SK-MEL-5 (cell line): ENCODE data around the gene CHIT1. TPM values are rescaled to one million over a fixed set of nuclear protein-coding genes. Genes with fewer than 3 reads are reported as not detected.
A peak's percentile ranks its signal among the peaks of the same experiment; 100 is the strongest.
"Not testable (repeated sequence)": the region's sequence is repeated elsewhere in the genome, so short reads cannot be mapped to it uniquely, and the experiment has no call there.

Experiments
- DNase-seq: peaks from one replicate; pipeline ENCODE4 v3.0.0-alpha.2; 2016; ENCODE audit warnings: low read depth, low spot score
- in situ Hi-C: cut with HindIII; loops from 2 replicates; pipeline ENCODE4 v1.10.0; 2016; ENCODE audit warnings: low sequenced_read_pairs, high pct_unique_total_duplicates, low pct_unique_long_range_greater_than_20kb
- total RNA-seq: library from RNA; depleted of rRNA; stranded (reverse); fragments of >200 nt; shearing (Covaris generic); gene quantifications from 2 replicates; pipeline ENCODE4 v1.2.3, GENCODE V29; 2014

CHIT1 gene
- total RNA-seq, 1 experiment from 2014 or later = not detected

DNA sequence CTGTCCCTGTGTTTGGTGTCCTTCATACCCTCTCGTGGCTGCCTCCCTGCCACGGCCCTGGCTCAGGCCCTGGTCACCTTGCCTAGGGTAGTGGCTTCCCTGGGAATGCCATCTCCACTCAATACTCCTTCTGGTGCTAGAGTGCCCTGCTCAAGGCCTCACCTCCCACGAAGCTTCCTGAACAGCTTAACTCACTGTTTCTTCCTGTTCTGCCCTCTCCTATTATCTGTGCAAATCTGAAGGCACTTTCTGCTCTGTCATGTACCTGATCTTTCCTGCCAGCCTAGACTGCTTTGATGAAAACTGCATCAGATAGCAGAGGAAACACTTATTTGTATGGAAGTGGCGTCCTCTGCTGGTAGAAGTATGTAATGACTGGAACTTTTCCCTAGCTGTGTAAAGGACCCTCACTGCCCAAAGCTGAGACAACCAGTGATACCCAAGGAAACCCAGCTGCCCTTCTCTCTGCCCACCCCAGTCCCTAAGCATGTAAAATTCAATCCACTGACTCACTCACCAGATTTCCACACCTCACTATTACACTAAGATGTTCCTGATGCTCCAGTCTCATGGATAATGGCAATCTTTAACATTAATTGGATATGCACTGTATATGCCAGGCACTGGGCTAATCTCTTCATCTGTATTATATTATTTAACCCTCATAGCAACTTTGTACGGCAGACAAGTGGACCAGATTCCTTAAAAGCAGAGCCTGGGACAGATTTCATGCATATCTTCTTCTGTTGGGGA, 39.6 kb upstream of the CHIT1 start:
- peak; percentile 85 for DNase-seq
- in situ Hi-C loops = no loop called here

DNA sequence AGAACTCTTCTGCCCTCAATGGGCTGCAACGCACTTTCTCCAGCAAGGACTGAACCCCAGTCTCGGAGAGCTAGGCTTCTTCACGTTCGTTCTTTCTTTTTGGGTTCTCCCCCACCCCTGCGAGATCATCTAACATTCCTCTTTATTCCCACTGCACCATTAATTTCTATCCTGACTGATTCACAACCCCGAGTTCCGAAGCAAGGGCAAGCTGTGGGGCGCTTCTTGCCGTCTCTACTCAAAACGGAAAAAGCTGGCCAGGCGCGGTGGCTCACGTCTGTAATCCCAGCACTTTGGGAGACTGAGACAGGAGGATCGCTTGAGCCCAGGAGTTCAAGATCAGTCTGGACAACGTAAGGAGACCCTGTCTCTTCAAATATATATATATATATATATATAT, 38.4 kb upstream of the CHIT1 start:
- no peak for DNase-seq
- in situ Hi-C loops = no loop called here

DNA sequence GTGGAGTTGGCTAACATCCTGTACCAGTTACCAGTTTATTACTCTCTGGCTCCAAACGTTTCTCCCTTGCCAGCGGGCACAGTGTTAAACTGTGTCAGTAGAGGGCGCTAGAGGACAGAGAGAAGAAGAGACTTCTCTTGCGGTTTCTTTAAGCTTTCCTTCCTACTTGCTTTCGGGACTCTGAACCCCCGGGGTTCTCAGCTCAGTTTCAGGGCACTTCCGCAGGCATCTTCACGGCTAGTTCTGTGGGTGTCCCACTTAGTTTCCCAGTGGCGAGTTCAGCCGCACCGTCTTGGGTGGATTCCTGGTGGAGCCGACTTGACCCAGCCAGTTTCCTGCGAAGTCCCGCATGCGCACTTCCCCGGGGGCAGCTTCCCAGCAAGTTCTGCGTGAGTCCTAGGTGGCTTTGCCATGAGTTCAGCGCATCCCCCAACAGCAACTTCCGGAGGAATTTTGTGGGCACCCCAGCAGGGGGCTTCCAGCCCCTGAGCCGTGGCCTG, 37.9 kb upstream of the CHIT1 start:
- DNase-seq = peak; percentile 91
- in situ Hi-C loops = no loop called here

DNA sequence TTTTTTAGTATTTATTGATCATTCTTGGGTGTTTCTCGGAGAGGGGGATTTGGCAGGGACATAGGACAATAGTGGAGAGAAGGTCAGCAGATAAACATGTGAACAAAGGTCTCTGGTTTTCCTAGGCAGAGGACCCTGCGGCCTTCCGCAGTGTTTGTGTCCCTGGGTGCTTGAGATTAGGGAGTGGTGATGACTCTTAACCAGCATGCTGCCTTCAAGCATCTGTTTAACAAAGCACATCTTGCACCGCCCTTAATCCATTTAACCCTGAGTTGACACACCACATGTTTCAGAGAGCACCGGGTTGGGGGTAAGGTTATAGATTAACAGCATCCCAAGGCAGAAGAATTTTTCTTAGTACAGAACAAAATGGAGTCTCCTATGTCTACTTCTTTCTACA, 36.7 kb upstream of the CHIT1 start:
- DNase-seq, in situ Hi-C loops: not testable (repeated sequence)

DNA sequence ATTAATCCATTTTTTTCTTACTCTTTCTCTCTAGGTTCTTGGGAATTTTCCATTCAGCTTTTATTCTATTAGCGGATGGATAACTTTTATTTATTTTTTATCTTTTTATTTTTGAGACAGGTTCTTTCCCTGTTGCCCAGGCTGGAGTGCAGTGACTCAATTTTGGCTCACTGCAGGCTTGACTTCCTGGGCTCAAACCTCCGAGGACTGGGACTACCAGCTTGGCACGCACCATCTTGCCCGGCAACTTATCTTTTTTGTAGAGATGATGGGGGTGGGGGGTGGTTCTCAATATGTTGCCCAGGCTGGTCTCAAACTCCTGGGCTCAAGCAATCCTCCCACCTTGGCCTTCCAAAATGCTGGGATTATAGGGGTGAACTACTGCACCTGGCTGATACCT, 36.1 kb upstream of the CHIT1 start:
- no peak for DNase-seq
- in situ Hi-C loops = no loop called here

DNA sequence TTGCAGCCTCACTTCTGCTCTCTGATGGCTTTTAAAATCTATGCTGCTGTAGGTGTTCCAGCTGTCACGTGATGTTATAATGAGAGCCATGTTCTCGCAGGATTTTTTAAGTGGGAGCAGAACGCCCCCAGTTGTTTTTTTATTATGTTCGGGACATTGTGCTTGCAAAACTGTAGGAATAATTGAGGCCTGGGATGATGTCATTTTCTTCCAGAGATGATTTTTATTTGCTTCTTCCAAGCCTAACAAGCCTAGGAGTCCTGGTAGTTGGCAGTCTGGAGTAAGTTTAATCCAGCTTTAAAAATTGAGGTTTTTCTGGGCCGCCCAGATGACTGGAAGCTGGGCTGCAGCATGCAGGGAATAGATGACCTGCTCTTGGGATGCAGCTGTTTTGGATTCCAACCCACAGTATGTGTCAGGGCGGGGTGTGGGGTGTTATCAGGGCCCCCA, 34.6 kb upstream of the CHIT1 start:
- in situ Hi-C loops = no loop called here
- no peak for DNase-seq

DNA sequence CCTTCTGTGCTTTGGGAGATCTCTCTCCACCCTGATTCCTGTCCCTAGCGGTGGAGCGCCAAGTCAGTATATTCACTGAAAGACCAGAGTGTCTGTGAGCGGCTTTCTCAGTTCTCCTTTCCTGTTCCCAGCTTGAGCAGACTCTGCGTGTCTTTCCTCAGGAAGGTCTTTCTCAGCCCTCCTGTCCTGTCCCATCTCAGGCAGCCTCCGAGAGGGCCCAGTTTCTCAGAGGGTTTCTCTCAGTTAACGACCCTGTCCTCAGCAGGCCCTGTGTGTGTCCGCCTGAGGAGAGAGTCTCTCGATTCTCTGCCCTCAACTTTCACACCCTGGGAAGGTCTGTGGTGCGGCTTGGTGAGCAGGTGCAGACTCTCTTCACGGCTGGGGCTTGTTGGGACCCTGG, 34.0 kb upstream of the CHIT1 start:
- in situ Hi-C loops = no loop called here
- DNase-seq = no peak

DNA sequence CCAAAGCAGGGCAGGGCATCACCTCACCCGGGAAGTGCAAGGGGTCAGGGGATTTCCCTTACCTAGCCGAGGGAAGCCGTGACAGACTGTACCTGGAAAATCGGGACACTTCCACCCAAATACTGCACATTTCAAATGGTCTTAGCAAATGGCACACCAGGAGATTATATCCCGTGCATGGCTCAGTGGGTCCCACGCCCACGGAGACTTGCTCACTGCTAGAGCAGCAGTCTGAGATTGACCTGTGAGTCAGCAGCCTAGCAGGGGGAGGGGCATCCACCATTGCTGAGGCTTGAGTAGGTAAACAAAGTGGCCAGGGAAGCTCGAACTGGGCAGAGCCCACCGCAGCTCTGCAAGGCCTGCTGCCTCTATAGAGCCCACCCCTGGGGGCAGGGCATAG, 27.2 kb upstream of the CHIT1 start:
- in situ Hi-C loops, DNase-seq: not testable (repeated sequence)

DNA sequence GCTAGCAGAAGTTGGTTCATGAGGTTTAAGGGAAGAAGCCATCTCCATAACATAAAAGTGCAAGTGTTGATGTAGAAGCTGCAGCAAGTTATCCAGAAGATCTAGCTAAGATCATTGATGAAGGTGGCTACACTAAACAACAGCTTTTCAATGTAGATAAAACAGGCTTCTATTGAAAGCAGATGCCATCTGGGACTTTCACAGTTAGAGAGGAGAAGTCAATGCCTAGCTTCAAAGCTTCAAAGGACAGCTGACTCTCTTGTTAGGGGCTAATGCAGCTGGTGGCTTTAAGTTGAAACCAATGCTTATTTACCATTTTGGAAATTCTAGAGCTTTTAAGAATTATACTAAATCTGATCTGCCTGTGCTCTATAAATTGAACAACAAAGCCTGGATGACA, 25.3 kb upstream of the CHIT1 start:
- in situ Hi-C loops, DNase-seq: not testable (repeated sequence)

DNA sequence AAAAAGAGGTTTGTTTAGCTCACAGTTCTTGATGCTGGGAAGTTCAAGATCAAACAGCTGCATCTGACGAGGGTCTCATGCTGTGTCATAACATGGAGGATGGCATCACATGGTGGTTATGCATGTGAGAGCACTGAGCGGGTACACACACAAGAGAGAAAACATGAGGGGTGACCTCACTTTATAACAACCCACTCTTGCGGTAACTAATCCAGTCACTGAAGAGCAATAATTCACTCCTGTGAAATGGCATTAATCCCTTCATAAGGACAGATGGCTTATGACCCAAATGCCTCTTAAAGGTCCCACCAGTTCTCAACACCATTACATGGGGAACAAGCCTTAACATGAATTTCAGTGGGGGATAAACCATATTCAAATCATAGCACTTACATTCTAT, 23.2 kb upstream of the CHIT1 start:
- in situ Hi-C loops = no loop called here
- no peak for DNase-seq

DNA sequence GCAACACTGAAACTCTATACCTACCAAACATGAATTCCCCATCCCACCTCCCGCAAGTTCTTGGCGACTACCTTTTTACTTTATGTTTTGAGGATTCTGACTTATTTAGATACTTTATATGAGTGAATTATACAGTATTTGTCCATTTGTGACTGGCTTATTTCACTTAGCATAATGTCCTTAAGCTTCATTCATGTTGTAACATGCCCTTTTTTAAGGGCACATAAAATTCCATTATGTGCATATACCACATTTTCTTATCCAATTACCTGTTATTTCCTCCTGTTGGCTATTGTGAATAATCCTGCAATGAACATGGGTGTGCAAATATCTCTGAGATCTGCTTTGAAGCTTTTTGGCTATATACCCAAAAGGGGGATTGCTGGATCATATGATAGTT, 22.0 kb upstream of the CHIT1 start:
- DNase-seq = no peak
- in situ Hi-C loops = no loop called here

DNA sequence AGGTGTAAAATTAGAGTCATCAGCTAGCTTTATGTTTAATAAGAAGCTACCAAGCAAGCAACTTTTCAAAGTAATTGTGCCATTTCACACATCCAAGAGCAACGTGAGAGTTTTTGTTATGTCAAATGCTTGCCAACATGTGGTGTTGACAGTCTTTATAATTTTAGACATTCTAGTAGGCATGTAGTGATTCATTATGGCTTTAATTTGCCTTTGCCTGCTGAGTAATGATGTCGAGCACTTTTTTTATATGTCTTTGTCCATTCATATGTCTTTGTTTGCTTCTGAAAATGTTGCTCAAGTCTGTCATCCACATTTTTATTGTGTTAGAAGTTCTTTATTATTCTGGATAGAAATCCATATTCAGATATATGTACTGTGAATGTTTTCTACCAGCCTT, 21.4 kb upstream of the CHIT1 start:
- in situ Hi-C loops = no loop called here
- no peak for DNase-seq

DNA sequence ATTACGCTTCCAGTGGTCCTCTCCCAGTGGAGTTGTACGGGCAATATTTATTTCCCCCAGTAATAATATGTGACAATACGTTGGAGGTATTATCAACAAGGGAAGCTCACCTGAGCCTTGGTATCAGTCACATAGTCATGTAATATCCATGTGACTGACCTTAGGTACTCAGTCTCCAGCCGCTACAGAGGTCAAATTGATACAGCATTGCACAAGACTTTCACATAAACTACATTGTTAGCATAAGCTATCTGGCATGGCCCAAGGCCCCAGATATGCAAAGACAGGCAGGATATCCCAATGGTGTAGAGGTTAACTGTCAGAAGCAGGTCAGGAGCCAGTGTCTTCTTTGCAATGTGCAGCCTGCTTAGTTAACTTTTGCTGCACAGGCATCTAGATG, 15.3 kb upstream of the CHIT1 start:
- in situ Hi-C loops = no loop called here
- DNase-seq = no peak

DNA sequence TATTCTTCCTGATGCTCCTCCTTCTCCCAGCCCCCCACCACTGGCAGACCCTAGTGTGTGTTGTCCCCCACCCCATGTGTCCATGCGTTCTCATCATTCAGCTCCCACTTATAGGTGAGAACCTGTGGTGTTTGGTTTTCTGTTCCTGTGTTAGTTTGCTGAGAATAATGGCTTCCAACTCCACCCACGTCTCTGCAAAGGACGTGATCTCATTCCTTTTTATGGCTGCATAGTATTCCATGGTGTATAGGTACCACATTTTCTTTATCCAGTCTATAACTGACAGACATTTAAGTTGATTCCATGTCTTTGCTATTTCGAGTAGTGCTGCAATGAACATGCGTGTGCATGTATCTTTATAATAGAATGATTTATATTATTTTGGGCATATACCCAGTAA, 12.2 kb upstream of the CHIT1 start:
- DNase-seq, in situ Hi-C loops: not testable (repeated sequence)

DNA sequence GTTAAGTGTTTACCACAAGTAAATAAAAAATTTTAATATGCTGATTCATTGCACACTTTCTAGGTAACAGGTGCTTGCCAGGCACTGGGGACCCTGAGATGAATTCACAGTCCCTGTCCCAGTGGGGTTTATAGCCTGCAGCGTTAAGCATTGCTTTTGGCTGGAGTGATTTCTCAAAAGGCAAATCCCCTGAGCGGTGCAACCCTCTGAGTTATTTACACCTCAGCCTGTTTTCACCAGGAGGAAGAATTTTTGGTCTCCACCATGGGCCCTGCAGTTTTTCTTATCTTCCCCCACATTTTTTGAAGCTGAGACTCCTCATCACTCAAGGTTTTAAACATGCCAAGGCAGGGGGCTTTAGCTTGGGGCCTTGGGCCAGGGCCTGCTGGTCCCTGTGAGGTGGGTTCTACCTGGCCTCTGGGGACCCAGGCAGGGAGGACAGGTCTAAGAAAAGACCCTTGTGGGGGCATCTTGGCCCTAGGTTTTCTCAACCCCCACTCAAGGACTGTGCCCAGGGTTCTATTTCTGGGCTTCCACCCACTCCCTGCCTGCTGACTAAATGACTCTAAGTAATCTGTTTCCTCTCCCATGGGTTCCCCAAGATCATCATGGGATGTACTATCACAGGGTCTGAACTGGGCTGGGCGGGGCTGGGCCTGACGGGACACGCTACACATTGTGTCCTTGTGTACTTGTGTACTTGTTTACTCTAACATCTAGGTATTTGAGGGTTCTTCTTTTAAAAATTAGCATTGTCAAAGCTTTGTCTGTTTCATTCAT, 10.2 kb upstream of the CHIT1 start:
- in situ Hi-C loops = no loop called here
- DNase-seq = peak; percentile 54

DNA sequence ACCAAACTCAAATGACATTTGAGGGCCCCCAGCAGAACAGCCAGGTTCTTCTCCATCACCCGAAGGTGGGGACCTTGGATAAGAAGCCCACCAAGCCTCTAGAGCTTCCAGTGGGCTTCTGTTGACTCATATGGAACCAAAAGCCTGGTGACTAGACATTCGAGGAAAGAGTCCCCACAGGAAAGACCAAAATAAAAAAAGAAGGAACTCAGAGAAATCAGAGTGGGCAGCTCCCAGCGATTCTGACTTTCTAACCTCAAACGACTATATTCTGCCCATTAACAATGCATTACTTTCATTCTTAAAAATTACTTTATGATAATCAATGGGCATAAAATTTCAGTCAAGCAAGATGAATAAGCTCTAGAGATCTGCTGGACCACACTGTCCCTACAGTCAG, 9.6 kb upstream of the CHIT1 start:
- no peak for DNase-seq
- in situ Hi-C loops = no loop called here

DNA sequence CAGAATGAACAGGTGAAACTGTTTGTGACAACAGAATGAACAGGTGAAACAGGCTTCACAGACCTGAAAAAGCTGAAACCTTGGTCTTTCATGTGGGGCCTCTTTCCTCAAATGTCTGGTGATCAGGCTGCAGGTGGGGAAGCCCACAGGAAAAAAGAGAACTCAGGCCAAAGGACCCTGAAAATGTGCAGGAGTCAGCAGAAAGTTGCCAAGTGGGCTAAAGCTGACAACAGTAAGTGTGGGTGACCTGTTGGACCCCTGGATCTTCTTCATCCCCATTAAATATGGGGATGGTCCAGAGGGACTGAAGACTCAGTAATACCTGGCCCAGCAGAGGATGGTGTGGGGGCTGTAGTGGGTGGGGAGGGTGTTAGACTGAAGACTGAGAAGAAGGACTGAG, 9.1 kb upstream of the CHIT1 start:
- in situ Hi-C loops = no loop called here
- no peak for DNase-seq

DNA sequence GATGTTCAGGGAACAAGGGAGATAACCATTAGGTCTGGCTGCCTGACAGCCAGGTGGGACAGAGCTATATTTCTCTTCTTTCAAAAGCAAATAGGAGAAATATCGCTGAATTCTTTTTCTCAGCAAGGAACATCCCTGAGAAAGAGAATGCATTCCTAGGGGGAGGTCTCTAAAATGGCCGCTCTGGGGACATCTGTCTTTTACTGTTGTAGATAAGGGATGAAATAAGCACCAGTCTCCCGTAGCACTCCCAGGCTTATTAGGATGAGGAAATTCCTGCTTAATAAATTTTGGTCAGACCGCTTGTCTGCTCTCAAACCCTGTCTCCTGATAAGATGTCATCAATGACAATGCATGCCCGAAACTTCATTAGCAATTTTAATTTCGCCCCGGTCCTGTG, 5.4 kb upstream of the CHIT1 start:
- DNase-seq, in situ Hi-C loops: not testable (repeated sequence)

DNA sequence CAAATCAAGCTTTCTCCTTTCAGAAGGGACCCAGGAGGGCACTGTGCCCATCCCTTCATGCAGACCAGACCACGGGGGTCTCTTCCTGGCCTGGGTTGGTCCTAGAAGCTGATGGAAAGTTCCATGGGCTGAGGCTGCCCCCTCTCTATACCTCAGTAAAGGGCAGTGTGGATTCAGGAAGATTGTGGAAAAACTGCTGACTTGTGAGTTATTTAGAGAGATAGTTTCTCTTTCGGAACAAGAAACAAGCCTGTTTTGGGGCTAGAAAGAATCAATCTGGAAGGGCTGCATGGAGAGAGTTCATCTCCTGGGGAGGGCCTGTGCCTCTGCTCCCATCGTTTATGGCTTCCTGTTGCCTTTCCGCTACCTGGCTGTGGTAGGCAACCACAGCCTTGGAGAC, 803 bp downstream of the CHIT1 start:
- in situ Hi-C loops = no loop called here
- no peak for DNase-seq
